Activated CD8-positive, alpha-beta memory T cell treated with anti-CD3 and anti-CD28 coated beads for 48 hours (primary cell): ENCODE data around the gene GPC1.

Experiments used
- DNase-seq, 3 experiments: peaks; one replicate each; pipeline ENCODE4 v3.0.0-alpha.2; 2020; ENCODE audit warnings: low read depth in 2 of 3, low spot score in 2 of 3

The GPC1 gene

GRCh38 chr2:240454106-240454901 is 18.8 kb downstream of the GPC1 start:
- no peak for DNase-seq

- DNase-seq, result no peak
Observed at GRCh38 chr2:240455272-240455646, 19.8 kb downstream of the GPC1 start.

- DNase-seq, result no peak
Observed at GRCh38 chr2:240455647-240456446, 20.4 kb downstream of the GPC1 start.

GRCh38 chr2:240456447-240457222 is 21.2 kb downstream of the GPC1 start:
- no peak for DNase-seq

GRCh38 chr2:240457223-240458043 is 22.0 kb downstream of the GPC1 start:
- no peak for DNase-seq

- no peak for DNase-seq
Observed at GRCh38 chr2:240458044-240458899, 22.8 kb downstream of the GPC1 start.

GRCh38 chr2:240458900-240459391 is 23.5 kb downstream of the GPC1 start:
- DNase-seq, result no peak

- no peak for DNase-seq
Observed at GRCh38 chr2:240459401-240460252, 24.2 kb downstream of the GPC1 start.

GRCh38 chr2:240460253-240460711 is 24.8 kb downstream of the GPC1 start:
- no peak for DNase-seq

- no peak for DNase-seq
Observed at GRCh38 chr2:240460781-240461431, 25.4 kb downstream of the GPC1 start.

- DNase-seq, result no peak
Observed at GRCh38 chr2:240461471-240462072, 26.1 kb downstream of the GPC1 start.

GRCh38 chr2:240462073-240462706 is 26.7 kb downstream of the GPC1 start:
- no peak for DNase-seq

- no peak for DNase-seq
Observed at GRCh38 chr2:240462707-240463273, 27.3 kb downstream of the GPC1 start.

- DNase-seq, result no peak
Observed at GRCh38 chr2:240463274-240463865, 27.9 kb downstream of the GPC1 start.

- no peak for DNase-seq
Observed at GRCh38 chr2:240463866-240464481, 28.5 kb downstream of the GPC1 start.
